NCI-H1092 (cell line): ENCODE results near the gene F12.

ENCODE experiments used
- DNase-seq: peaks from one replicate; lab custom pipeline; 2025; lab: John Stamatoyannopoulos, UW

Gene F12

DNA sequence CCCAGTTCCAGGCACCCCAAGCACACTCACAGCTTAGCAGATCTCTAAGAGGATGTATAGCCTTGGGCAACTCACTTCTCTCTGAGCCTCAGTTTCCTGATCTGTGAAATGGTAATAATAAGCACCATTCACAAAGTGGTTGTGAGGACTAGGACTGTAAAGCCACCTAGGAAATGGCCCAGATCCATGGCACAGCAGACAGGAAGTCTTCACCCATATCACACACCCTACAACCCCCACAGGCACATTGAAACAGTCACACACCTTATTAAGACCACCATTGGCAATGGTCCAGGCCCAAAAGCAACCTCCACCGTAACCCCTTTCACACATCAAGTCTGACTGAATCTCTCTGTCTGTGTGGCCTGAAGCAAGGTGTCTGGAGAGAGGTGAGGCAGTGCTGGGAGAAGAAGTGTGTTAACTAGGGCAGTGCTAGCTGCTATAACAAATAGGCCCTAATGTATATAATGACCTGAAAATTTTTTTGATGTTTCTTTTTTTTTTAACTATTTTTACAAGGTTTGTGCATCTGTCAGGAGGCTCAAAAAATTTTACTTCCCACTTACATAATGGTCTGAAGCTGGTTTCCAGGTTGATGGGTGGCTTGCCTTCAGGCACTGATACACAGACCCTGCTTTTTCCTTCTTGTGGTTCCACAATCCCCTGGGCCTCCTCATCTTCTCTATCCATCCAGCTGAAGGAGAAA lies 54.0 kb downstream of the F12 start:
- no peak for DNase-seq

DNA sequence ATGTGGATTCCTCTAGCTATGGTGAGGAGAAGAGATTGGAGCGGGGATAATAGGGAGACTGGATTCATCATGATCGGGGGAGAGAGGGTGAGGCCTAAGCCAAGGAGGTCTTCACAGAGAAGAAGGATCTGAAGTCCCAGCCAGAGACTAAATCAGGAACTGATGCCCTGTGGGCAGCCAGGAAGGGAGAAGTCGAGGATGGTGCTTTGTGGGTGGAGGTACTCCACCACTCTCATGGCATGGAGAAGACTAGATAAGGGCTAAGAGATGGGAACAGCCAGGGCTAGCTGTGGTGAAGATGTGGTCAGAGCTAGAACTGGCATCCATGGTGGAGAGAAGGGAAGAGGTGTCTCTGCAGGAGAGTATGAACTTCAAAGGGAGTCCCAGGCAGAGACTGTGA lies 54.7 kb downstream of the F12 start:
- DNase-seq, result no peak

DNA sequence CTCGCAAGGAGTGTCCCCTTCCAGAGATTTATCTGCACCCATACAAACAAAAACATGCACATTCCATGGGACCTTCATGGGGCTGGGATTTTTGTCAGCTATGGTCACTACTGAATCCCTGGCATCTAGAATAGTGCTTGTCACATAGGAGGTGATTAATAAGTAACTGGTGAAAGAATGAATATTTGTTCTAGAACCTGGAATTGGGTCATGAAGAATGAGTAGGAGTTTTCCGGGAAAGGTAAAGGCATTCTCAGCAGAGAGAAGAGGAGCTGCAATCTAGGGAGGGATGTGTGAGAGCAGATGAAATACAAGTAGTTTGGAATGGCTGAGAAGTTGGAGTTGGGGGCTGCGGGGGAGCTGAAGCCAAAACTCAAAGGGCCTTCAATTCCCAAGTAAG lies 55.1 kb downstream of the F12 start:
- DNase-seq, result no peak

DNA sequence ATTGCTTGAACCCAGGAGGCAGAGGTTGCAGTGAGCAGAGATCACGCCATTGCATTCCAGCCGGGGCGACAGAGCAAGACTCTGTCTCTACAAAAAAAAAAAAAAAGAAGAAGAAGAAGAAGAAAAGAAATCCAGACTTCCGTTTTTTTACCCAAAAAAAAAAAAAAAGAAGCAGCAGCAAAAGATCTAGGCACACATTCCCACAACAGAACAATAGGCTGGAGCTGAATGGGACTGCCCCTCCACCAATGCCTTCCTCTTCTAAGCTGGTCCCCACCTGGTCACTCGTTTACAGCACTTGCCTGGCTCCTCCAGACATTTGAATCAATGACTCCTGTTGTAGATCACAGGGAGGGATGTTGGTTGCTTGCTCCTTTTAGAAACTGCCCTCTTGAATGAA lies 56.3 kb downstream of the F12 start:
- no peak for DNase-seq
